HT-29 (cell line): ENCODE data around the gene NUMB. TPM values are rescaled to one million over a fixed set of nuclear protein-coding genes. Genes with fewer than 3 reads are reported as not detected.

Experiments used
- DNase-seq: peaks from one replicate; pipeline ENCODE4 v3.0.0-alpha.2; 2015; ENCODE audit warnings: low spot score
- total RNA-seq: library from RNA; depleted of rRNA; stranded (reverse); fragments of >200 nt; shearing (Covaris generic); gene quantifications from 2 replicates; pipeline ENCODE4 v1.2.3, GENCODE V29; 2014

NUMB gene
- total RNA-seq, 1 experiment from 2014 or later = 19.6 TPM

DNA sequence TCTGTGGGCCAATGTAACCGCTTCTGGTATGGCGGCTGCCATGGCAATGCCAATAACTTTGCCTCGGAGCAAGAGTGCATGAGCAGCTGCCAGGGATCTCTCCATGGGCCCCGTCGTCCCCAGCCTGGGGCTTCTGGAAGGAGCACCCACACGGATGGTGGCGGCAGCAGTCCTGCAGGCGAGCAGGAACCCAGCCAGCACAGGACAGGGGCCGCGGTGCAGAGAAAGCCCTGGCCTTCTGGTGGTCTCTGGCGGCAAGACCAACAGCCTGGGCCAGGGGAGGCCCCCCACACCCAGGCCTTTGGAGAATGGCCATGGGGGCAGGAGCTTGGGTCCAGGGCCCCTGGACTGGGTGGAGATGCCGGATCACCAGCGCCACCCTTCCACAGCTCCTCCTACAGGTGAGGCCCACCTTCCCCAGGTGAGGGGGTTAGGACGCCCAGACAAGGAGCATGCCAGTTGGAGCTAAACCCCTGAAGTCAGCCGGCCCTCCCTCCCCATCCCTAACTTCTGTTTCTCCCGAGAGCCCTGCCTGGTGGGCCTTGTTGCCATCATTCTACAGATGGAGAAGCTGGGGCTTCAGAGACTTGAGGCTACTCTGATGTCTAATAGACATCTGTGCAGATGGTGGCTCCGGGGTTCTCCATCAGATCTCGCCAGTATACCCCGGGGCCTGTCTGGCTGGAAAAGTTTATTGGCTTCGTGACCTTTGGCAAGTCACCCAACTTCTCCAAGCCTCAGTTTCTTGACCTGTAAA, 195.7 kb downstream of the NUMB start:
- DNase-seq = no peak

DNA sequence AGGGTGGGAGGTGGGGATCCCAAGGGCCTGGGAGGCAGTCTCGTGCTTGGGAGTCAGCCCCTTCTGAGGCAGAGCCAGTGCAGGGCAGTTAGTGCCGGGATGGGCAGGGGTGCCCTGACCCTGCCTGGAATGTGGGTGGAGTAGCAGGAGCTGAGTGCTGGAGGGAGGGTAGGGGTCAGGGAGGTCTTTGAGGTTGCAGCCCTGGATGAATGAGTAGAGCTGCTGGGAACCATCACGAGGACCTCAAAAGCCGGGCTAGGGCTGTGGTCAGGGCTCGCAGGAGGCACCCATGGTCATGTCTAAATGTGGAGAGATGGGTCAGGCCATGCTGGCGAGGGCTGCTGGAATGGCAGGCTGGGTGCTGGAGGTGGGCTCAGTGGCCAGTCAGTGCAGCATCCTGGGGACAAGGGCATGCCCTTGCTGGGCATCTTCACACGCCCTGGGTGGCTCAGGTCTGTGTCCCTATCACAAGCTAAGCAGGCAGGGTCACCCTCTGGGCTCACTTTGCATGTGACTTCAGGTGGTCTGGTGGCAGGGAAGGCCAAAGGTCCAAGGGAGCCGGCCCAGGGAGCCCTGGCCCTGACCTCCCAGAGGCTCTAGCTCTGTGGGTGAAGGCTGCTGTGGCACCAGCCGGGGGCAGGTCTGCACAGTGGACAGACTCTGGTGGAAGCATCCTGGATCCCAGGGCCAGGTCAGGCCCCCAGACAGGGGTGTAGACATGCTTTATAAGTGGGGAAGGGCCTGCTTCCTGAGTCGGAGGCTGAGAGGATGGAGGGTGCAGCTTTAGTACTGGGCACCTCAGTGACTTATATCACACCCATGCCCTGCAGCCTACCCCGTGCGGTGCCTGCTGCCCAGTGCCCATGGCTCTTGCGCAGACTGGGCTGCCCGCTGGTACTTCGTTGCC, 196.6 kb downstream of the NUMB start:
- no peak for DNase-seq

DNA sequence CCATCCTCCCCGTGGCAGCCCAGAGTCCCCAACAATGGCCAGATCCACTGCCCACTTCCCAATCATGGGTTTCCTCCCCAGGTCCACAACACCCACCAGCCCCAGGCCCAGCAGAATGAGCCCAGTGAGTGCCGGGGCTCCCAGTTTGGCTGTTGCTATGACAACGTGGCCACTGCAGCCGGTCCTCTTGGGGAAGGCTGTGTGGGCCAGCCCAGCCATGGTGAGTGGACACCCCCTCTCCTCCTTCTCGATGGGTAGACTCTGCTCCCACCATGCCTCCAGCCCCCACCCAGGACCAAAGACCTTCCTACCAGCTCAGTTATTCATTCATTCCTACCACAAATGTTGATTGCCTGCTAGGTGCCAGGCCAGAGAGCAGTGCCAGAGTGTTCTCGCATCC, 197.3 kb downstream of the NUMB start:
- no peak for DNase-seq

DNA sequence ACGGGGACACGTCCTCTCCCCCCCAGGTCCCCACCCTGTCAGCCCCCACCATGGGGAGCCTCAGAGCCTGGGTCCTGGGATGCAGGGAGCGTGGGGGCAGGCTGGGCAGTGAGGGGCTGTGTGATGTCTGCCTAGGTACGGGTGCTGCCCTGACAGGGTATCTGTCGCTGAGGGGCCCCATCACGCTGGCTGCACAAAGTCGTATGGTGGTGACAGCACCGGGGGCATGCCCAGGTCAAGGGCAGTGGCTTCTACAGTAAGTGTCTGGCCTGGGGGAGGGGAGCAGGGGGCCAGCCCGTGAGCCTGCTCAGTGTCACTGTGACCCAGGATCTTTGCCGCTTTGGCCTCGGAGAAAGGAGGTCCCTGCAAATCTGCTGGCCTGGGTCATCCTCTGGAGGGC, 197.8 kb downstream of the NUMB start:
- no peak for DNase-seq

DNA sequence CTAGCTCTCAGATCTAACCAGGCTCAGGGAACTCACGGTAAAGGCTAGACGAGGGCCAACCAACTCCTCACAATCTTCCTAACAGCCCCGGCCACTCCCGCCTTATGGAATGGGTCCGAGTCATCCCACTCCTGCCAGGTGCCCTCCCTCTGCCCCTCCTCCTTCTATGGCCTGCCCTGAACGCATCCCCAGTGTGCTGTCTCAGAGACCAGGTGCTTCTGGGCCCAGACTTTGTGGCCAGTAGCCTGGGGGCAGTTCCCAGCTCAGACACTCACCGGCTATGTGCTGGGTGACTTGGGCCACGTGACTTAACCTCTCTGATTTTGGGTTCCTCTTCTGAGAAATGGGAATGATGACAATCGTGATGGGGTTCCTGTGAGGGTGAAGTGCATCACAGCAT, 198.5 kb downstream of the NUMB start:
- no peak for DNase-seq

DNA sequence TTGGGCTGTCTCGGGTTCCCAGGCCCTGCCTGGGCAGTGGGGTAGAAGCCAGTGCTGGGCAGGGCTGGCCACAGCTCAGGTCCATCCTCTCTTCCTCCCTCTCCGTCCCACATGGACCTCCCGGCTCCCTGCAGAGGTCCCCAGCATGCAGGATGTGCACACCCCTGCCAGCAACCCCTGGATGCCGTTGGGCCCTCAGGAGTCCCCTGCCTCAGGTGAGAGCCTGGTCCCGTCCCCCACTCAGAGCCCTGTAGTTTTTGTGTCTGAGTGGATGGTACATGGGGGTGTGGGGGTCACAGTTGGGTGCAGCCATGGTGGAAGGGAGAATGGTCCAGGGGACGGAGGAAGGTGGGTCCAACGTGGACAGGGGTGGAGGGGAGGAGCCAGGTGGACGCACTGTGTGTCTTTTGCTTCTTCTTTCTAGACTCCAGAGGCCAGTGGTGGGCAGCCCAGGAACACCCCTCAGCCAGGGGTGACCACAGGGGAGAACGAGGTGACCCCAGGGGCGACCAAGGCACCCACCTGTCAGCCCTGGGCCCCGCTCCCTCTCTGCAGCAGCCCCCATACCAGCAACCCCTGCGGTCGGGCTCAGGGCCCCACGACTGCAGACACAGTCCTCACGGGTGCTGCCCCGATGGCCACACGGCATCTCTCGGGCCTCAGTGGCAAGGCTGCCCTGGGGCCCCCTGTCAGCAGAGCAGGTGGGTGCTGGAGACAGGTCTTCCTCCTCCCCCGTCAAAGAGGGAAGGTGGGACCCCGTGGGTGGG, 199.3 kb downstream of the NUMB start:
- no peak for DNase-seq

DNA sequence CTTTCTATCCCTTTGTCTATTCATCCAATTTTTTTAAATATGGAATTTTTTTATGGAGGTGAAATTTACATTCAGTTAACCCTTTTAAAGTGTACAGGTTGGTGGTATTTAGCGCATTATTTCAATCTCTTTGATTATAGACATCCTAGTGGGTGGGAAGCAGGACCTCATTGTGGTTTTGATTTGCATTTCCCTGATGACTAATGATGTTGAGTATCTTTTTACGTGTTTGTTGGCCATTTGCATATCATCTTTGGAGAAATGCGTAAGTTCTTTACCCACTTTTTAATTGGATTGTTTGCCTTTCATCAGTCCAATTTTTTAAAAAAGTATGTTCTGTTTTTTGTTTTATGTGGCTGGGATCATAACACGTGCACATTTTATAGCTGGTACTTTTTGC, 200.3 kb downstream of the NUMB start:
- DNase-seq = no peak

DNA sequence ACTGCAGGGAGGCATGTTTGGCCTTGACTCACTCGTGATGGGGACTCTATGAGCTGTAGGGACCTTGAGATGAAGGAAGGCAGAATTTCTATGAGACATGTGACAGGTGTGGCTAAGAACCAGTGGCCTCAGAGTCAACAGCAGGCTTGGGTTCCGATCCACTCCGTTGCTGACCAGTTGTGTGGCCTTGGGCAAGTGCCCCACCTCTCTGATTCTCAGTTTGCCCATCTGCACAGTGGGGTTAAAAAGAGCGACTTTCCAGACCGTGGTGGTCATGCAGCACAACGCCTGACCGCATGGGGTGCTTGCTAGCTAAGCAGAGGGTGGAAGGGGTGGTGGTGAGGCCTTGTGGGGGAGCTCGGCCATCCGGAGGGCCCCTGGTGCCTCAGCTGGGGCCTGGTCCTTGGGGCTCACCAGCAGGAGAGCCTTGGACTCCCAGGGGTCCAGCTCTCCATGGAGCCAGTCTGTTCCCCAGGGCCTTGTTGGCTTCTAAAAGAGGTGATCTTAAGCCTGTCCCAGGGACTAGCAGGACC, 202.6 kb downstream of the NUMB start:
- DNase-seq = no peak

DNA sequence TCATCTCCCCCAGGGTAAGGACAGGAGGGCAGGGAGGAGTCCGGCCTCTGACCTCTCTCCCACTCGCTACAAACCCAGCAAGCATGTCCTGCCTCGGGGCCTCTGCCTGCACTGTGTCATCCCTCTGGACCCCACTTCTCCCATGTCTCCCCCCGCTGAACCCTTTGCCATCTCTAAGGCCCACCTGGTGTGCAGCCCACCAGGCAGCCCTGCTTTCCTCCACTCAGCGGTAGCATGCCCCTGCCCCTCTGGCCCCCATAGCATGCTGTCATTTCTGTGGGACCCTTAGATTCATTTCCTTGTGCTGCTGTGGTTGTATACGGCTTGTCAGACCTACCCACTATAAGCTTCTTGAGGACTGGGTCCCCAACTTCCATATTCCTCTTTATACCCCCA, 203.3 kb downstream of the NUMB start:
- DNase-seq = no peak

DNA sequence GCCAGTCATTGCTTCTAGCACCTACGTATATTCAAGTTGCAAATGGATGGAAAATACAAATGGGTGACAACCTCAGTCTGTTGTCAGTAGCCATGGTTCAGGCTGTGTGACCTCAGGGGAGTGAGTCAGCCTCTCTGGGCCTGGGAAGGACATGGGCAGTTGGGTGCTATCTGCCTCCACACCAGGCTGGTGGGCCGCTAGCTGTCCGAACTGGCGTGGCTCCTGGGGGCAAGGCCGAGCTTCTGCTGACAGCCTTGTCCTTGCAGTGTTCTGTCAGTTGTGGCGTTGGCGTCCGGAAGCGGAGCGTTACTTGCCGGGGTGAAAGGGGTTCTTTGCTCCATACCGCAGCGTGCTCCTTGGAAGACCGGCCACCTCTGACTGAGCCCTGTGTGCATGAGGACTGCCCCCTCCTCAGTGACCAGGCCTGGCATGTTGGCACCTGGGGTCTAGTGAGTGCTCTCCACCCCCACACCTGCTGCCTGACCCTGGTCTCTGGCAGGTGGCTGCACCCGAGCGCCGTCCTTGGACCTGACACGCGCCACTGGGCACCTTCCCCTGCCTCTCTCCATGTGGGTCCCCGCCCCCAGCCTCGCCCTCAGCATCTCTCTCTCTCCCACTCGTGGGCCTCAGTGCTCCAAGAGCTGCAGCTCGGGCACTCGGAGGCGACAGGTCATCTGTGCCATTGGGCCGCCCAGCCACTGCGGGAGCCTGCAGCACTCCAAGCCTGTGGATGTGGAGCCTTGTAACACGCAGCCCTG, 203.9 kb downstream of the NUMB start:
- no peak for DNase-seq

DNA sequence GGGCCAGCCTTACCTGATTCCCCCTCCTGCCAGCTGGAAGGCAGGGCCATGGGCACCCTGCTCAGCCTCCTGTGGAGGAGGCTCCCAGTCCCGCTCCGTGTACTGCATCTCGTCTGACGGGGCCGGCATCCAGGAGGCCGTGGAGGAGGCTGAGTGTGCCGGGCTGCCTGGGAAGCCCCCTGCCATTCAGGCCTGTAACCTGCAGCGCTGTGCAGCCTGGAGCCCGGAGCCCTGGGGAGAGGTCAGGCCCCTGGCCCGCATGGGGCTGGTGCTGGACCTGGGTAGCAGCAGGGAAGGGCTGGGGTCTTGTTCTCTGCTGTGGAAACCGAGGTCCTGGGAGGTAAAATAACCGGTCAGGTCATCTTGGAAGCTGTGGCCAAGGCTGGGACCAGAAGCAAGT, 204.6 kb downstream of the NUMB start:
- no peak for DNase-seq

DNA sequence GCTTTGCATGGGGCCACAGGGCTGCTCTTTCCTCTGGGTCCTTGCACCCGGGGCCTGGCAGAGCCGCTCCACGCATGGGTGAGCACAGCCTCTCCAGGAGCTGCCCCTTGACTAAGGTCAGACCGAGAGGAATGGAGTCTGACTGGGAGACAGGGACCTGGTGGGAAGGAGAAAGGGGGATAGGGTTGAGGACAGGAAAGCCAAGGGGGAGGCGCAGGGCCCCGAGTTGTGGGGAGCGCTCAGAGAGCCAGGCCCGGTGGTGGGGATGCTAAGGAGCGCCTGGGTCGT, 205.1 kb downstream of the NUMB start:
- DNase-seq = no peak

DNA sequence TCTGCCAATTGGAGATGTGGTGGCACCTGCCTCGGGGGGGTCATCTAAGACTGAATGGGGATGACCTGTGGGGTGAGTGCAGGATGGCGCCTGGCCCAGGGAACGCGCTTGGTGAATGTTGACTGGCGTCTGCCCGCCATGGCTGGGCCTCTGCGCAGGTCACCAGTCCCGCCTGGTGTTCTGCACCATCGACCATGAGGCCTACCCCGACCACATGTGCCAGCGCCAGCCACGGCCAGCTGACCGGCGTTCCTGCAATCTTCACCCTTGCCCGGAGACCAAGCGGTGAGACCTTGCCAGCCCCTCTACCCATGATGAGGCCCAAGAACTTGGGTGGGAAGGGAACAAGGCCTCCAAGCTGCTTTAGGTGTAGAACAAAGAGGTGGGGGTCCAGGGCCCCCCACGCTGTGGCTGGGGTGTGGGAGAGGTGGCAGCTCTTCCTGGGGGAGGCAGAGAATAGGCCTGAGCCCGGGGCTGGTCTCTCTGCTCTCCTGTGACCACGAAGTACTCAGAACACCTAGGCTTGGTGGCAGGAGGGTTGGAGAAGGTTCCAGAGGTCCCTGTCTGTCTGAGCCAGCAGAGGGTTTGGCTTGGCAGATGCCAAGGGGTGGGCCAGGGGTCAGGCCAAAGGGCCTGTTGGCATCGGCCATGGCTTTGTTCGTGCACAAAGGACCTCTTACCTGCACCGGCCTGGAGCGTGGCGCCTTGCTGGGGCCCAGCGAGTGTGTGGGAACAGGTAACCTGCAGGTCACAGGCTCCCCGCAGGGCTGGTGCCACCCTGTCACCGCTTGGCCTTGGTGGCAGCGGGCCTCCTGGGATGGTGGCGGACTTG, 205.6 kb downstream of the NUMB start:
- DNase-seq = no peak

DNA sequence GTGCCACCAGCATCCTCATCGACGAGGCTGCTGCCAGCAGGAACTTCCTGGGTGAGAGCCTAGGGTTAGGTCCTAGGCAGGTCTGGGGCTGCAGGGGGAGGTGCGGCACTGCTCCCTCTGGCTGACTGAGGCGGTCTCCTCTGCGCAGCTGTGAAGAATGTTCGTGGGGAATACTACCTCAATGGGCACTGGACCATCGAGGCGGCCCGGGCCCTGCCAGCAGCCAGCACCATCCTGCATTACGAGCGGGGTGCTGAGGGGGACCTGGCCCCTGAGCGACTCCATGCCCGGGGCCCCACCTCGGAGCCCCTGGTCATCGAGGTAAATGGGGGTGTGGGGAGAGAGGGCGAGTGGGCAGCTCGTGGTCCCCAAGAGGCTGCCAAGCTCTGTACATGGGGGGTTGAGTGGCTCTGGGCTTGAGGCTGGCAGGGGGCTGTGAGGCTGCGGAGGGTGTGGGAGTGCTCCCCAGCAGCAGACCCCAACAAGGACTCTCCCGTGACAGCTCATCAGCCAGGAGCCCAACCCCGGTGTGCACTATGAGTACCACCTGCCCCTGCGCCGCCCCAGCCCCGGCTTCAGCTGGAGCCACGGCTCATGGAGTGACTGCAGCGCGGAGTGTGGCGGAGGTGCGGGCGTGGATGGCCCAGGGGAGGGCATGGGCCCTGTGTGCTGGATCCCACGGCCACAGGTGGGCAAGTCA, 206.7 kb downstream of the NUMB start:
- no peak for DNase-seq

DNA sequence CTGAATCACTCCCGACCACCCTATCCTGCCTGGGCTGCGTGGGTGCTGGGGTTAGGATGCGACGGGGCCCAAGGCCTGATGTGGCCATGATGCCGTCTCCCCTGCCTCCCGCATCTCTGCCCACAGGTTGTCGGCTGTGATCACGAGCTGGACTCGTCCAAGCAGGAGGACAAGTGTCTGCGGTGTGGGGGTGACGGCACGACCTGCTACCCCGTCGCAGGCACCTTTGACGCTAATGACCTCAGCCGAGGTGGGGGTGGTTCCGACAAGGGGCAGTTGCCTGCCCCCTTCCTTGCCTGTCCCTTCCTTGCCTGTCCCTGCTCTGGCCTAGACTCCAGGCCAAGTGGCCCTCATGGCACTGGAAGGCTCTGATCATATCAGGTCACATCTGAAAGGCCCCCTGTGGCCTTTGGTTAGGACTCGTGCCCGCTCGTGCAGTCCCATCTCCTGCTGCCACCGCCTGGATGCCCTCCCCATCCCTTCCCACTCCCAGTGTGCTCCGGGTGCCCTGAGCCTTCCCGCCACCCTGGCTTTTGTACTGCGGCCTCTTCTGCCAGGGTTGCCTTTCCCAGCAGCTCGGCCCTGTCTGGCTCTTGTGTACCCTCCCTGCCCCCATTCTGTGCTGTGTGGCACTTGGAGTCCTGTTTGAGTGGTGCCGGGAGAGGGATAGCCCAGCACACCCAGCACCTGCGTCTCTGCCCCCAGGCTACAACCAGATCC, 207.4 kb downstream of the NUMB start:
- no peak for DNase-seq

DNA sequence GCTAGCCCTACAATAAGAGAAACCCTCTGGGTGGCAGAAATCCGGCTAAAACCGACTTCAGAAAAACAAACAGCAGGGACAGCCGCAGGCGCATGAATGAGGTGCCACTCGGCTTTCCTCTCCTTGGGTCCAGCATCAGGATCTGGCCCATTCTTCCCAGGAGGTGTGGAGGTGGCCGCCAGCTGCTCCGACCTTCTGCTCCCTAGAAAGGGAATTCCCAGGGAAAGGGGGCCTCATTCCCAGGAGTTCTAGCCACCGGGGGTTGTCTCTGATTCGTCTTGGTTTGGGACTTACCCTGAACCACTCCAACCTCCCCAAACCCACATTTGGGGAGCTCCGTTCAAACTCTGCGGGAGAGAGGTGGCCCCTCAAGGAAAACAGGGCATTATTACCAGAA, 208.0 kb downstream of the NUMB start:
- DNase-seq = no peak

DNA sequence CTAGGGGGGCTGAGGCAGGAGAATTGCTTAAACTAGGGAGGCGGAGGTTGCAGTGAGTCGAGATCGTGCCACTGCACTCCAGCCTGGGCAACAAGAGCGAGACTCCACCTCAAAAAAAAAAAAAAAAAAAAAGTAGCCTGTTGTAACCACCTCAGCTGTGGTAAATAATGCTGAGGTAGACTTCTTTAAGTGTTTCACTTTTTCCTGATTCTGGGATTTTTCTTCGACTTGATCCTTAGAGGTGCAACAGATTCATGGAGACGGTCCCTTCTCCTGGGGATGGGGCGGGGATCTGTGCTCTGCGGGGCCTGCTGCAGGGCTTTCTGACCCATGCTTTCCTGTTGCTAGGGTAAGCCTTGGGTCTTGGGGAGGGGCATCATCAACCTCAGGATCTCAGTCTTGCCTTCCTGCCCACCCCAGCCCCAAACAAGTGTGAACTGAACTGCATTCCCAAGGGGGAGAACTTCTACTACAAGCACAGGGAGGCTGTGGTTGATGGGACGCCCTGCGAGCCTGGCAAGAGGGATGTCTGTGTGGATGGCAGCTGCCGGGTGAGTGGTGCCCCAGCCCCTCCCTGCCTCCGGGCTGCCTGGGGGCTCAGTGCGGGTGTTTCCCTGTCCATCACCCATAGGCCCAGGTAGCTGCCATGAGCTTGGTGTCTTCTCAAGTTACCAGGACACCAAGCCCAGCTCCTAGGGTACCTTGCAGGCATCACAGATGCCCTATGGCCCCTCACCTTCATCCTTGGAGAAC, 208.6 kb downstream of the NUMB start:
- no peak for DNase-seq

DNA sequence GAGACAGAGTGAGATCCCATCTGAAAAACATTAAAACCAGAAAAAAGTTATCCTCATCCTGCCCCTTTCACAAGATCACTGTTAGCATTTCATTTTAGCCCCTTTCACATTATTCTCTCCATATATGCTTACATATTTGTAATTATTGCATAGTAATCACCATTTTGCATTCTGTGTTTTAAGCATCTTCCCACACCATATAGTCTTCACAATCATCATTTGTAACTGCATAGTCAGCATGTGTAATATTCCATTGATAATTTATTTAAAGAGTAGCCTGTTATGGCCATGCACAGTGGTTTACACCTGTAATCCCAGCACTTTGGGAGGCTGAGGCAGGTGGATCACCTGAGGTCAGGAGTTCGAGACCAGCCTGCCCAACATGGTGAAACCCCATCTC, 209.2 kb downstream of the NUMB start:
- no peak for DNase-seq
